Tibial nerve (tissue), 4 donors: ENCODE data around the gene SHROOM3. TPM values are rescaled to one million over a fixed set of nuclear protein-coding genes. Genes with fewer than 3 reads are reported as not detected.
A peak's percentile ranks its signal among the peaks of the same experiment; 100 is the strongest.

Experiments
- DNase-seq, 2 donors: peaks; one replicate each; pipeline ENCODE4 v3.0.0-alpha.2; 2019; ENCODE audit warnings: low spot score in 2 of 2
- H3K27ac ChIP-seq, 4 donors: fragments of 200-600 bp; sonication (generic) in 3 of 4; one replicate each; pipeline ENCODE4 v1.5.1; 2017 to 2019; ENCODE audit warnings: mild to moderate bottlenecking in 1 of 4
- H3K27me3 ChIP-seq, 2 donors: fragments of 200-600 bp; sonication (generic) in 1 of 2; one replicate each; pipeline versions ENCODE4 v1.5.1 to v1.6.0; 2017 to 2019
- H3K36me3 ChIP-seq, 3 donors: fragments of 200-600 bp; sonication (generic); one replicate each; pipeline ENCODE4 v1.5.1; 2018 to 2019
- H3K4me1 ChIP-seq, 4 donors: fragments of 200-600 bp; sonication (generic) in 3 of 4; one replicate each; pipeline ENCODE4 v1.5.1; 2017 to 2019
- H3K4me3 ChIP-seq, 4 donors: fragments of 200-600 bp; sonication (generic) in 3 of 4; one replicate each; pipeline ENCODE4 v1.5.1; 2017 to 2019; ENCODE audit warnings: mild to moderate bottlenecking in 1 of 4, moderate library complexity in 1 of 4
- H3K9me3 ChIP-seq, 4 donors: fragments of 200-600 bp; sonication (generic) in 3 of 4; one replicate each; pipeline ENCODE4 v1.5.1; 2017 to 2019
- EP300 ChIP-seq, 2 donors: sonication (generic); formaldehyde crosslinking; IDR thresholded peaks; one replicate each; pipeline ENCODE4 v1.6.1; 2017; ENCODE audit warnings: antibody characterized with exemption in 2 of 2, mild to moderate bottlenecking in 1 of 2
- POLR2A ChIP-seq, 2 donors: fragments of 450-650 bp; IDR thresholded peaks; one replicate each; pipeline ENCODE4 v1.6.1; 2017; ENCODE audit warnings: antibody characterized with exemption in 2 of 2, mild to moderate bottlenecking in 2 of 2, moderate library complexity in 2 of 2
- WGBS, 2 donors: methylation state at CpG; one replicate each; pipeline ENCODE4 v1.1.5; 2018; 5-methylcytosine and 5-hydroxymethylcytosine counted together
- total RNA-seq, 4 donors: library from RNA; depleted of rRNA; stranded (reverse); fragments of >200 nt; gene quantifications; one replicate each; pipeline ENCODE4 v1.1.0, GENCODE V29; 2016
- TF ChIP-seq, protein P1 (sequence below), 5 experiments: fragments of 200-600 bp in 3 of 5; fragments of 450-650 bp in 2 of 5; sonication (generic) in 3 of 5; IDR thresholded peaks; one replicate each; pipeline ENCODE4 v1.5.1; 2016 to 2019; ENCODE audit warnings: antibody characterized with exemption in 5 of 5, mild to moderate bottlenecking in 3 of 5, moderate library complexity in 2 of 5

Gene SHROOM3
- total RNA-seq, 4 donors from 2014 or later: 28.0 to 49.8 (median 37.9) TPM

DNA sequence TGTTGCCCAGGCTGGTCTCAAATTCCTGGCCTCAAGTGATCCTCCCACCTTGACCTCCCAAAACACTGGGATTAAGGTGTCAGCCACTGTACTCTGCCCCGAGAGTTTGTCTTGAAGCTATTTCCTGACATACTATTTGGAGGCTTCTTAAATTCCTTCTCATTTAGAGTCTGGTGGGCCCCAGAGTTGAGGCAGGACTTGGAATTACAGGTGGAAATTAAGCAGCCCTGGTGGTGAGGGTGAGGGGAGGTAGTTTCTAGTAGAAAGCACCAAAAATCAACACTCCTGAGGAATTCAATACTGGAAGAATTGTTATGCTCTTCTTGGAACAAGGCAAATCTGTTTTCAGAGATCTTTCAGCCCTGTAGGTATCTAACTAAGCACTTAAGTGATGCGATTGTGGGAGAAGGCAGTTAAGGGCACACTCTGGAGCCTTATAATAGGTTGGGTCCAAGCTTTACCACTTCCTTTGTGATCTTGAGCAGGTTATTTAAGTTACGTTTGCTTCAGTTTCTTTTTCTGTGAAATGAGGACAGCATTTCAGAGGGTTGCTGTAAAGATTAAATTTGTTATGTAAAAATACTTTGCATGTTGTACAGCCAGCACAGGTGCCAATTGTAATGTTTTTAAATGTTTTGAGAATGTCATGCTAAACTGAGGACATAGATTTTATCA lies 262.2 kb downstream of the SHROOM3 start:
- Histone ChIP-seq H3K9me3 (no peaks in the 10 kb centered on the region), H3K27ac (no peak overlapping the region), H3K4me1 (peaks cover 0 to 10% (median 0%) of the 10 kb centered on the region in 4 donors), H3K4me3 (no peak overlapping the region), H3K36me3 (no peaks in the 10 kb centered on the region), H3K27me3 (no peaks in the 10 kb centered on the region)
- TF ChIP-seq, protein P1, sequence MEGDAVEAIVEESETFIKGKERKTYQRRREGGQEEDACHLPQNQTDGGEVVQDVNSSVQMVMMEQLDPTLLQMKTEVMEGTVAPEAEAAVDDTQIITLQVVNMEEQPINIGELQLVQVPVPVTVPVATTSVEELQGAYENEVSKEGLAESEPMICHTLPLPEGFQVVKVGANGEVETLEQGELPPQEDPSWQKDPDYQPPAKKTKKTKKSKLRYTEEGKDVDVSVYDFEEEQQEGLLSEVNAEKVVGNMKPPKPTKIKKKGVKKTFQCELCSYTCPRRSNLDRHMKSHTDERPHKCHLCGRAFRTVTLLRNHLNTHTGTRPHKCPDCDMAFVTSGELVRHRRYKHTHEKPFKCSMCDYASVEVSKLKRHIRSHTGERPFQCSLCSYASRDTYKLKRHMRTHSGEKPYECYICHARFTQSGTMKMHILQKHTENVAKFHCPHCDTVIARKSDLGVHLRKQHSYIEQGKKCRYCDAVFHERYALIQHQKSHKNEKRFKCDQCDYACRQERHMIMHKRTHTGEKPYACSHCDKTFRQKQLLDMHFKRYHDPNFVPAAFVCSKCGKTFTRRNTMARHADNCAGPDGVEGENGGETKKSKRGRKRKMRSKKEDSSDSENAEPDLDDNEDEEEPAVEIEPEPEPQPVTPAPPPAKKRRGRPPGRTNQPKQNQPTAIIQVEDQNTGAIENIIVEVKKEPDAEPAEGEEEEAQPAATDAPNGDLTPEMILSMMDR (IDR thresholded peaks at IDR 0.05): no peak
- TF ChIP-seq EP300 (IDR thresholded peaks at IDR 0.05) (no peak), POLR2A (IDR thresholded peaks at IDR 0.05) (no peak)
- 85 to 87% methylated on average over 3 of the region's 3 CpGs for WGBS, 2 donors
- no peak for DNase-seq

DNA sequence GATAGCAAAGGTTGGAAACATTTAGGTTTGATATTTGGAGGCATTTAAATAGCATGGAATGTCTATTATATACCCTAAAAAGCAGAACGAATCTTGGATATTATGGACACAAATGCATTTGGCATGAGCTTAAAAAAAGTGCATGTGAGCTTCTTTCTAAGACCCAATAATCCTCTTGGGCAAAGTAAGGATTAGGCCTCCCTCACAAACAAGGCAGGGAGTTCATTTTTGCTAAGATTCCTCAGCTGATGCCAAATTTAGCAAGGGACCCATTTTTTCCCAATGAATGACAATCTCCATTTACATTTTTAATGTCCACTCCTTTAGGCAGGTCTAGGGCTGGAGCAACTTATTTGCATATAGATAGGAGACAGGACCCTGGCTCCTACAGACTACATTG lies 263.1 kb downstream of the SHROOM3 start:
- Histone ChIP-seq H3K36me3 (no peaks in the 10 kb centered on the region), H3K27me3 (no peaks in the 10 kb centered on the region), H3K27ac (no peak overlapping the region), H3K4me3 (no peak overlapping the region), H3K9me3 (no peaks in the 10 kb centered on the region), H3K4me1 (peaks cover 0 to 10% (median 0%) of the 10 kb centered on the region in 4 donors)
- DNase-seq: no peak
- TF ChIP-seq EP300 (IDR thresholded peaks at IDR 0.05) (no peak), POLR2A (IDR thresholded peaks at IDR 0.05) (no peak)
- TF ChIP-seq, protein P1 (IDR thresholded peaks at IDR 0.05): no peak
- 74 to 77% methylated on average over 1 of the region's 1 CpG for WGBS, 2 donors

DNA sequence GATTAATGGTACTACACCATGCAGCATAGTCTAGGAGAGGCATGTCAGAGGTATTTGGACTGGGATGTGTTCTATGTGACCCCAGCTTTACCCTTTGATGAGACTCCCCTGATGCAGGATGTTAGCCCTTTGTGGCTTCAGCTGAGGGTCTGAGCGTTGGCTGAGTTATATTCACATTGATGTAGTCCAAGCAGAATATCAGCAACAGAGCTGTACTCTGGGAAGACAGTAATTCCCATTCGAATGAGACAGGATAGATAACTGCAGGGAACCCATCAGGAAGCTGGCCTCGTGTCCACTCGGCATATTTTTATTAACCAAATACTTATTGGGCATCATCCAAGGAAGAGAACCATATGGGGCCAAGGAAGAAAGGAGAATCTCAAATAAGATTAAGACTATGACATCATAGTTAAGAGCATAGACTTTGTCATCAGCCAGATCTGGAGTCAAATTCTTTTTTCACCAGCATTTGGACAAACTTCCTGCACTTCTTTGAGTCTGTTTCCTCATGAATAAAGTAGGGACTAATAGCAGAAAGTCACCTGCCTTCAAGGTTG lies 264.8 kb downstream of the SHROOM3 start:
- no peaks in the 10 kb centered on the region for H3K27me3 ChIP-seq
- H3K27ac ChIP-seq: no peak overlapping the region
- H3K4me1 ChIP-seq: peaks cover 0 to 18% (median 3%) of the 10 kb centered on the region in 4 donors

DNA sequence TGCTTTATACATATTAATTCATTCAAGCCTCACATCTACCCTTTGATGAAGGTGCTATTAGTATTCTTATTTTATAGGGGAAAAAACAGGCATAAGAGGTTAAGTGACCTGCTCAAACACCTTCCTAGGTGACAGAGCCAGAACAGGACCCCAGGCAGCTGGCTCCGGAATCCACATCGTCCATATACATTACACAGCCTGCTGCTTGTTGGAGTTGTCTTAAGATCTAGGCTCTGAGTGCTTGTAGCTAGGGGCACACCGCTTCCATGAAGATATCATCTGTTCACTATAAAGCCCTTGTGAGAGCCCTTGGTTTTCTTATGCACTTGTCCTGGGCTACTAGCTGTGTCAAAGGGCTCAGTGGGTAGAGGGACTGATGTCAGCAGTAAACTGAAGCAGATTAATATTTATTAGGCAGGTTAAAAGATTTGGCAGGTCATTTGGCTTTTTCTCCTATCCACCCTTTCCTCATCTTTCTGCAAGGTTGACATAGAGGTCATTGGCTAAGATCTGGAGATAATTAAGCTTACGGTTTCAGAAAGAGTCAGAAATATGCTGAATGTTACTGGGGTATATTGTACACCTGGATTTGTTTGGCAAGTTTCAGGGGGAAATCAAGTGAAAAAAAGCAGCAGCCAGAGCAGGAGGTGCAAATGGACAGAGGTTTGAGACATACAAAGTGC lies 267.6 kb downstream of the SHROOM3 start:
- no peak for DNase-seq
- no peaks in the 10 kb centered on the region for H3K27me3 ChIP-seq
- no peak overlapping the region for H3K4me3 ChIP-seq
- H3K36me3 ChIP-seq: no peaks in the 10 kb centered on the region
- peaks cover 0 to 22% (median 8%) of the 10 kb centered on the region in 4 donors for H3K4me1 ChIP-seq
- no peaks in the 10 kb centered on the region for H3K9me3 ChIP-seq
- WGBS, 2 donors: 84 to 87% methylated on average over 4 of the region's 4 CpGs
- TF ChIP-seq POLR2A (IDR thresholded peaks at IDR 0.05): no peak
- TF ChIP-seq, protein P1 (IDR thresholded peaks at IDR 0.05): no peak
- no peak for TF ChIP-seq EP300 (IDR thresholded peaks at IDR 0.05)
- H3K27ac ChIP-seq: no peak overlapping the region

More for the DNA sequence above, 264.8 kb downstream of the SHROOM3 start:
- no peaks in the 10 kb centered on the region for H3K9me3 ChIP-seq
- H3K36me3 ChIP-seq: no peaks in the 10 kb centered on the region
- WGBS, 2 donors: 71 to 78% methylated on average over 4 of the region's 4 CpGs
- H3K4me3 ChIP-seq: no peak overlapping the region
- DNase-seq: no peak
- TF ChIP-seq, protein P1 (IDR thresholded peaks at IDR 0.05): no peak
- TF ChIP-seq POLR2A (IDR thresholded peaks at IDR 0.05) (no peak), EP300 (IDR thresholded peaks at IDR 0.05) (no peak)

DNA sequence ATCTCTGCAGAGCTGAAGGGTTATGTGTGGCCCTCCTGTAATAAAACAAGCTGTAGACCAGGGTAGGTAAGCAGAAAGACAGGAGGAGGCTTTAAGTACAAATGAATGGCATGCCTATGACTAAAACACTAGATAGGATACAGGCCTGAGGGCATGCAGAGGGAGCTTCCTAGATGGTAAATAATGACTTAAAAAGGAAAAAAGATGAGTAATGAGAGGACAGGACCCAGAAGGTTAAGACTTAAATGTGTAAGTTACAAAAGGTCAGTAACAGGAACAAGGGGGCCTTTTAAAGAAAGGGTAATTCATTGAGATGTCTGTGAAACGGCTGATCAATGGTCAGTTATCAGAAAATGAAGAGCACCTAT lies 268.1 kb downstream of the SHROOM3 start:
- Histone ChIP-seq H3K27ac (peak overlapping the region in 1 of 4 donors; percentile 64), H3K27me3 (no peaks in the 10 kb centered on the region), H3K36me3 (no peaks in the 10 kb centered on the region), H3K9me3 (no peaks in the 10 kb centered on the region), H3K4me1 (peaks cover 0 to 22% (median 8%) of the 10 kb centered on the region in 4 donors), H3K4me3 (no peak overlapping the region)
- no peak for TF ChIP-seq POLR2A (IDR thresholded peaks at IDR 0.05)
- no peak for TF ChIP-seq EP300 (IDR thresholded peaks at IDR 0.05)
- TF ChIP-seq, protein P1 (IDR thresholded peaks at IDR 0.05): no peak
- DNase-seq: no peak
- WGBS, 2 donors: 42 to 58% methylated on average over 1 of the region's 1 CpG
